BE2C (cell line): ENCODE data around the gene KCTD18.

Source experiments
- DNase-seq: peaks from one replicate; pipeline ENCODE4 v3.0.0-alpha.2; 2020
- H3K27me3 ChIP-seq: fragments of 250-450 bp; sonication (Bioruptor Pico); 2 replicates; pipeline ENCODE4 v1.5.1; 2020; ENCODE audit warnings: mild to moderate bottlenecking
- H3K36me3 ChIP-seq: fragments of 250-450 bp; sonication (Bioruptor Pico); 2 replicates; pipeline ENCODE4 v1.5.1; 2020; ENCODE audit warnings: mild to moderate bottlenecking
- H3K4me1 ChIP-seq: fragments of 250-450 bp; sonication (Bioruptor Pico); 2 replicates; pipeline ENCODE4 v1.5.1; 2020
- H3K4me3 ChIP-seq: 2 replicates; pipeline ENCODE4 v1.5.1; 2011; ENCODE audit warnings: low read depth, low read length
- H3K9me3 ChIP-seq: fragments of 250-450 bp; sonication (Bioruptor Pico); 2 replicates; pipeline ENCODE4 v1.5.1; 2020
- TF ChIP-seq, protein P1 (sequence below): IDR thresholded peaks from 2 replicates; pipeline ENCODE4 v1.5.1; 2012; ENCODE audit warnings: mild to moderate bottlenecking, low read depth, low read length

Gene KCTD18

DNA sequence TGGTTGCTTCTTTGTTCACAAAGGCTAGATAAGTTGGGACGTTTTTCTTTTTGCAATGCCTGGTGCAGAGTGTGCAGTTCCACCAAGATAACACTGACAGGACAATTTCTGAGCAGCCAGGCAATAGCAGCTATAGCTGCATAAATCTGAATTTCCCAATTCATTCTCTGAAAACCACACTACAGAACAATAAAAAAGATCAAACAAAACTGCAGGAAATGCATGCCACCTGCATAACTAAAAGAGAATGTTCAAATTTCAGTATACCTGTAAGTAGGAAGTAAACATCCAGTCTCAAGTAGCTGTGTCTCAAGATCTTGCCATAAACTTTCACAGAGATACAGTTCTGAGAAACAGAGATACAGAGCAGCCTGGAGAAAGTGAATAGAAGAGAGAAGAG lies 5.3 kb upstream of the KCTD18 start:
- TF ChIP-seq, protein P1, sequence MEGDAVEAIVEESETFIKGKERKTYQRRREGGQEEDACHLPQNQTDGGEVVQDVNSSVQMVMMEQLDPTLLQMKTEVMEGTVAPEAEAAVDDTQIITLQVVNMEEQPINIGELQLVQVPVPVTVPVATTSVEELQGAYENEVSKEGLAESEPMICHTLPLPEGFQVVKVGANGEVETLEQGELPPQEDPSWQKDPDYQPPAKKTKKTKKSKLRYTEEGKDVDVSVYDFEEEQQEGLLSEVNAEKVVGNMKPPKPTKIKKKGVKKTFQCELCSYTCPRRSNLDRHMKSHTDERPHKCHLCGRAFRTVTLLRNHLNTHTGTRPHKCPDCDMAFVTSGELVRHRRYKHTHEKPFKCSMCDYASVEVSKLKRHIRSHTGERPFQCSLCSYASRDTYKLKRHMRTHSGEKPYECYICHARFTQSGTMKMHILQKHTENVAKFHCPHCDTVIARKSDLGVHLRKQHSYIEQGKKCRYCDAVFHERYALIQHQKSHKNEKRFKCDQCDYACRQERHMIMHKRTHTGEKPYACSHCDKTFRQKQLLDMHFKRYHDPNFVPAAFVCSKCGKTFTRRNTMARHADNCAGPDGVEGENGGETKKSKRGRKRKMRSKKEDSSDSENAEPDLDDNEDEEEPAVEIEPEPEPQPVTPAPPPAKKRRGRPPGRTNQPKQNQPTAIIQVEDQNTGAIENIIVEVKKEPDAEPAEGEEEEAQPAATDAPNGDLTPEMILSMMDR = no peak
- no peaks in the 10 kb centered on the region for H3K9me3 ChIP-seq
- H3K36me3 ChIP-seq = no peaks in the 10 kb centered on the region
- H3K4me1 ChIP-seq = no peaks in the 10 kb centered on the region
- no peak overlapping the region for H3K4me3 ChIP-seq
- DNase-seq = no peak
- H3K27me3 ChIP-seq = peaks cover 21% of the 10 kb centered on the region

DNA sequence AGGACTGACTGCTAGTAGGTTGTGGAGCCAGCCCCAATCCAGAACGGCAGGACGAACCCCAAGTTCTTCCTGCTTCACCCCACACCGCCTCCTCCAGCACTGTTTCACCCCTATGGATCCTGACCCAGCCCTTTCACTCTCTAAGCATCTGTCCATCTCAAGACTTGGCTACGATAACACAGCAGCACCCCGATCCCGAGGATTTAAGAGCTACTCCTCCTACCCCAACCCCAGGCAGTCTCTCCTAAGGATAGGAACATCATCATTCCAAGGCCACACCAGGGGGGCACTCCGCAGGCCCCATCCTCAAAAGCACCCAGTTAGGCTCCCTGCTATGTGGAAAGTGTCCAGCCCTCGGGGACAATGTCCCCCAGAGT lies 645 bp downstream of the KCTD18 start:
- H3K9me3 ChIP-seq = no peaks in the 10 kb centered on the region
- H3K36me3 ChIP-seq = no peaks in the 10 kb centered on the region
- TF ChIP-seq, protein P1 = no peak
- no peaks in the 10 kb centered on the region for H3K4me1 ChIP-seq
- peaks cover 16% of the 10 kb centered on the region for H3K27me3 ChIP-seq
- peak overlapping the region; percentile 78 for H3K4me3 ChIP-seq
- no peak for DNase-seq

DNA sequence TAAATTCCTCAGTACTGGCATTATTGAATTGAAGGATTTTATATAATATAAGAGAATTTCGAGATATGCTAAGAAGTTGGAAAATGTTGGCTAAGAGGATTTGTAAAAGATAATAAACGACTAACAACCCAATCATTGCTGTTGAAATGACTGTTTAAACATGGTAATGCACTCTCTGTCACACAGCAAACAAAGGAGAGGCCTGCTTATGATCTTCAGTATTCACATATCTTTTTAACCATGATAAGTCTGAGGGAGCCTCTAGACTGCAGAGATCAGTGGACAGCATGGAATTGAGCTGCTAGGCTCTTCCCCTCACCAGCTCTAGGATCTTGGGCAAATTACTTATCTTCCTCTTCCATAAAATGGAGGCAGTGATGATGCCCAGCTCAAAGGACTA lies 2.7 kb downstream of the KCTD18 start:
- Histone ChIP-seq H3K9me3 (no peaks in the 10 kb centered on the region), H3K4me1 (no peaks in the 10 kb centered on the region), H3K4me3 (no peak overlapping the region), H3K27me3 (no peaks in the 10 kb centered on the region; the same call in 1 of the 2 replicates), H3K36me3 (no peaks in the 10 kb centered on the region)
- DNase-seq = no peak
- TF ChIP-seq, protein P1 = no peak

DNA sequence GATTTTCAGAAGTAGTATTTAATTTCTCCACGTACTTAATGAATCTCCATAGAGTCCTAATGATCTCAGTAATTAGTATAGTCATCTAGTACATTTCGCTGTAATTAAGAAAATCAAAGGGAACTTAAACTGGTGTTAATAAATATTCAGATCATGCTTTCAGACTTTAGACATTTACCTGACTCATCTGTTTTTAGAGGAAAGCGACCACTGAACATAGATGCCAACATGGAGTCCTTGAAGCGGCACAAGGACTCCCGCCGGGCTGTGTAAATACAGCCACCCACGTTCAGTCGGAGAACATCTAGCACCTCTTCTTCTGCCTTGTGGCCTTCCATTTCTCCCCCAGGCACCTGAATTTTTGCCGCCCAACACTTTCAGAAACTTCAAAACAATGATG lies 3.2 kb downstream of the KCTD18 start:
- no peaks in the 10 kb centered on the region for H3K9me3 ChIP-seq
- DNase-seq = no peak
- H3K36me3 ChIP-seq = no peaks in the 10 kb centered on the region
- no peaks in the 10 kb centered on the region for H3K4me1 ChIP-seq
- H3K27me3 ChIP-seq = no peaks in the 10 kb centered on the region
- no peak overlapping the region for H3K4me3 ChIP-seq
- TF ChIP-seq, protein P1 = no peak

DNA sequence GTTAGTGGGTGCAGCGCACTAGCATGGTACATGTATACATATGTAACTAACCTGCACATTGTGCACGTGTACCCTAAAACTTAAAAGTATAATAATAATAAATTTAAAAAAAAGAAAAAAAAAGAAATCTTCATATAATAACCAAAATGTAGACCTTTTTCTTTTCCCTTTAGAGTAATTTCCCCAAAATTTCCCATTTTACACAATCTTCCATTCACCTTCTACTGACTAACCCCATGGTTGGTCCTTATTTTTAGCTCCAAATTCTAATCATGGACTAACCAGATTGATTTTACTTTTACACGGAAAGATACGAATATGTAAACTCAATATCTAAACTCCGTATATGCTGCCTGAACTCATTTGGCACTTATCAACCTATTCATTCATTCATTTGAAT lies 7.7 kb downstream of the KCTD18 start:
- TF ChIP-seq, protein P1 = no peak
- Histone ChIP-seq H3K27me3 (no peaks in the 10 kb centered on the region), H3K9me3 (no peaks in the 10 kb centered on the region), H3K36me3 (no peaks in the 10 kb centered on the region), H3K4me3 (no peak overlapping the region), H3K4me1 (no peaks in the 10 kb centered on the region)
- DNase-seq = no peak

DNA sequence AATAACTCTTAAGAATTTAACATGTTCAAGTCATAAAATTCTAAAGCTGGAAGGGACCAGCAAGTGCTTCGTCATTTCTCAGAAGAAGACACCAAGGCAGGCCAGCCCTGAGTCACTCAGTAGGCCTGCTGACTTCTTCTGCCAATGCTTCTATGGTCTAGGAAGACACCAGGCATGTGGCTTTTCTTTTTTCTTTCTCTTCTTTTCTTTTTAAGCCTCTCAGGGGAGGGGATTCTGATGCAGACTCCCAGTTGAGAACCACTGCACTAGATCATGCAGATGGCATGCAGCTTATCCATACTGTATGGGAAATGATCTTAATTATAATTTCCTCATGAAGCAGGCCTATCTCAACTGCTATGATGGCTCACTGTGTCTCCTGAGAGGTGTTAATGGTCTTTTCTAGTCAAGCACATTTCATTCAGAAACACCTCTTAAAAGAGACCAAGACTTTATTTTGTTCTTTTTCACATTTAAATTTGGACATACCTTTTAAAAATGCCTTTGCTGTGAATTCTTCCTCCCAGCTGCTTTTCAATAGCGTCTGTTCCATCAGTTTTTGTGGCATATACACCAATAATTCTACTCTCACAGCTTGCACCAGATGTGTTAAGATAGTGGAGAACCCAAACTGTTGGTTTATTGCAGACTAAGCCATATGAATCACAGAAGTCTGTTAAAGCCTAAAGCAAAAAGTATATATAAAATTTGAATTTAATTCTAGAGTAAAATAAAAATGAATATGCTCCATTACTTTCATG lies 11.3 kb downstream of the KCTD18 start:
- Histone ChIP-seq H3K27me3 (no peaks in the 10 kb centered on the region), H3K36me3 (no peaks in the 10 kb centered on the region), H3K4me3 (no peak overlapping the region), H3K4me1 (no peaks in the 10 kb centered on the region), H3K9me3 (no peaks in the 10 kb centered on the region)
- DNase-seq = no peak
- TF ChIP-seq, protein P1 = no peak
